Fibroblast of lung (primary cell): ENCODE data around the gene MAML2.

Experiments used
- EZH2 ChIP-seq: IDR thresholded peaks from 2 replicates; pipeline ENCODE4 v1.5.1; 2012; ENCODE audit warnings: low read length, control low read depth, mild to moderate bottlenecking; ENCODE audit errors: missing control alignments
- TF ChIP-seq, protein P1 (sequence below), 2 donors: IDR thresholded peaks in 1 of 2; conservative IDR thresholded peaks in 1 of 2; 1 replicate in 1 of 2; 2 replicates in 1 of 2; pipeline ENCODE4 v1.5.1; 2011 to 2012; ENCODE audit warnings: low read length in 2 of 2, control low read depth in 1 of 2, inconsistent platforms in 1 of 2, low read depth in 1 of 2, mild to moderate bottlenecking in 1 of 2

DNA sequence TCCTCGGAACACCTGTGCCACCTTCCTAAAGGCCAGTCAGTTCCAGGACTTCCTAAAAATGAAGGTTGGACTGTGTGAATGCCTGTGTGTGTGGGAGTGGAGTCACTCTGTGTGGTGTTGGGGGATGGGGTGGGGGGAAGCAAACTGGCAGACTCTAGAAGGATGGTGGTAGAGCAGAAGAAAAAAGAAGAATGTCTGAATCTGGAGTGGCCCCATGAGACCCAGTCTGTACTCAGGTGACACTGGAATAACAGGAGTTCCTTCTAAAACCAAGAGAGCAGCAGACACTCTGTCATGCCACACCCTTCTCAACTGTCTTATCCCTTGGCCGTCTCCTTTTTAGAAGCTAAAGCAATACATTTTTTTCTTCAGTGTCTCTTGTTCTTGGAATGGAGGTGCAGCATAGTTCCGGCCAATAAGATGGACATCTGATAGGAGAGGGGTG lies 82.9 kb downstream of the MAML2 start:
- TF ChIP-seq, protein P1, sequence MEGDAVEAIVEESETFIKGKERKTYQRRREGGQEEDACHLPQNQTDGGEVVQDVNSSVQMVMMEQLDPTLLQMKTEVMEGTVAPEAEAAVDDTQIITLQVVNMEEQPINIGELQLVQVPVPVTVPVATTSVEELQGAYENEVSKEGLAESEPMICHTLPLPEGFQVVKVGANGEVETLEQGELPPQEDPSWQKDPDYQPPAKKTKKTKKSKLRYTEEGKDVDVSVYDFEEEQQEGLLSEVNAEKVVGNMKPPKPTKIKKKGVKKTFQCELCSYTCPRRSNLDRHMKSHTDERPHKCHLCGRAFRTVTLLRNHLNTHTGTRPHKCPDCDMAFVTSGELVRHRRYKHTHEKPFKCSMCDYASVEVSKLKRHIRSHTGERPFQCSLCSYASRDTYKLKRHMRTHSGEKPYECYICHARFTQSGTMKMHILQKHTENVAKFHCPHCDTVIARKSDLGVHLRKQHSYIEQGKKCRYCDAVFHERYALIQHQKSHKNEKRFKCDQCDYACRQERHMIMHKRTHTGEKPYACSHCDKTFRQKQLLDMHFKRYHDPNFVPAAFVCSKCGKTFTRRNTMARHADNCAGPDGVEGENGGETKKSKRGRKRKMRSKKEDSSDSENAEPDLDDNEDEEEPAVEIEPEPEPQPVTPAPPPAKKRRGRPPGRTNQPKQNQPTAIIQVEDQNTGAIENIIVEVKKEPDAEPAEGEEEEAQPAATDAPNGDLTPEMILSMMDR (conservative IDR thresholded peaks at IDR 0.05 in 1 of 2, IDR thresholded peaks at IDR 0.05 in 1 of 2; ENCODE audit: low read depth in 1 of 2, low read length in 2 of 2): no peak
- no peak for TF ChIP-seq EZH2
